HepG2 (cell line): ENCODE results near the gene PRR33. TPM values are rescaled to one million over a fixed set of nuclear protein-coding genes. Genes with fewer than 3 reads are reported as not detected.

Experiments used
- AHR ChIP-seq: IDR thresholded peaks from 2 replicates; pipeline ENCODE4 v1.6.1; 2018; ENCODE audit warnings: missing genetic modification reagents, missing compliant biosample characterization
- MAFF ChIP-seq: IDR thresholded peaks from 2 replicates; pipeline ENCODE4 v1.6.1; 2011; ENCODE audit warnings: low read depth, low read length, improper control_type of control experiment
- ZFP91 ChIP-seq: sonication (generic); formaldehyde crosslinking; IDR thresholded peaks from 2 replicates; pipeline ENCODE4 v1.9.0; 2022; ENCODE audit warnings: missing genetic modification reagents, mild to moderate bottlenecking, borderline replicate concordance
- ZNF687 ChIP-seq: sonication (generic); formaldehyde crosslinking; IDR thresholded peaks from 2 replicates; pipeline ENCODE4 v1.5.1; 2020; ENCODE audit warnings: mild to moderate bottlenecking, missing genetic modification reagents, moderate library complexity
- ZNF782 ChIP-seq: sonication (generic); formaldehyde crosslinking; IDR thresholded peaks from 2 replicates; pipeline ENCODE4 v1.4.0; 2020; ENCODE audit warnings: missing genetic modification reagents, mild to moderate bottlenecking, borderline replicate concordance
- ZNF879 ChIP-seq: sonication (generic); formaldehyde crosslinking; IDR thresholded peaks from 2 replicates; pipeline ENCODE4 v1.8.1; 2023; ENCODE audit warnings: missing genetic modification reagents
- polyA plus RNA-seq, 8 experiments: library from polyadenylated mRNA; depleted of rRNA in 3 of 8; stranded (reverse) in 7 of 8; unstranded in 1 of 8; fragments of >200 nt; fragmentation: Illumina TruSeq in 4 of 8; extraction: Trizol in 4 of 8; gene quantifications; 2 replicates each; pipeline versions ENCODE4 v1.2.1 to v1.2.3, GENCODE V29; 2011 to 2016; ENCODE audit warnings: low read depth in 4 of 8, missing spikeins in 1 of 8, mixed read lengths in 1 of 8; ENCODE audit not compliant: insufficient read depth in 1 of 8
- total RNA-seq, 5 experiments: library from RNA; depleted of rRNA; stranded (reverse); fragments of >200 nt; fragmentation: Illumina TruSeq; extraction: Trizol; gene quantifications; 2 replicates each; pipeline ENCODE4 v1.2.3, GENCODE V29; 2016; ENCODE audit warnings: low read depth in 1 of 5
- TF ChIP-seq, protein P1 (sequence below): sonication (generic); formaldehyde crosslinking; conservative IDR thresholded peaks from 2 replicates; pipeline ENCODE4 v1.8.0; 2022; ENCODE audit warnings: mild to moderate bottlenecking, moderate library complexity, missing genetic modification reagents
- TF ChIP-seq, protein P2 (sequence below): IDR thresholded peaks from 2 replicates; pipeline ENCODE4 v1.6.1; 2012; ENCODE audit warnings: inconsistent platforms

The PRR33 gene
- total and polyA plus RNA-seq, 2 of the 13 experiments (the other 11 are each of a cell fraction or from before 2014, with no cell fraction given) = not detected

DNA sequence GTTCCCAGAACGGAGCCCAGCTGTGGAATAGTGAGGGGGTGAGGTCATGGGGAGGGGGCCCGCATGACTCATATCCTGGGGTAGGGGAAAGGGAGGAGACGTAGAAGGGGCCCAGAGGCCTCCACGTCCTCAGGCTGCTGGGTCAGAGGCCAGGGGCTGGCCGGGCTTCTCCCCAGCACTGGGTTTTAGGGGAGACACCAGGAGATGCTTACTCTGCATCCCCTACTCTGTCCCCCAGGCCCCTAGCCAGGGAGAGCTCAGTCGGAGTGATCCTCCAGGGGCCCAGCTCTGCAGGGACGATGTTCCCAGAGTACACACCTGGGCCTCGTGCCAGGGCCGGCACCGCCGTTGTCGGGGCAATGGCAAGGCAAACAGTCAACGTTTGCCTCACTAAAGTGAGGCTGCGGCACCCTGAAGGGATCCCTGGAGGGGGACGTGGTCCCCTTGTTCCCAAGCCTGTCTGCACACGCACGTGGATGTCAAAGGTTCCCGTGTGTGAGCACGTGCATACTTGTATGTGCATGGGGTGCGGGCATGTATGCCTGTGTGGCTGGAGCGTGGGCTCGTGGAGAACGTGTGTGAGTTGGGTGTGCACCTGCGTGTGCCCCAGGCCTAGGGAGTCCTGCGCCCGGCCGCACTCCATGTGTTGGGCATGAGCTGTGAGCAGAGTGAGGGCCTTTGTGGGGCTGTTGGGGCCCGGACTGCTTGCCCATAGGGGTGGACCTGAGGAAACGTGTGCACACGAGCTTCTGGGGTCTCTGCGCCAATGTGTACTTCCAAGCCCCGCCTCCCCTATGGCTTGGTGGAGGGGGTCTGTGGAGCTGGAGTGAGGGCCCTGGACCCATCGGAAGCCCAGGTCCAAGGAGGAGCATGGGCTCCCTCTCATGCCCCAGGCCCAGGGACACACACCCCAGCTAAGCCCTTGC, 14.2 kb downstream of the PRR33 start (continued):
- TF ChIP-seq, protein P1, sequence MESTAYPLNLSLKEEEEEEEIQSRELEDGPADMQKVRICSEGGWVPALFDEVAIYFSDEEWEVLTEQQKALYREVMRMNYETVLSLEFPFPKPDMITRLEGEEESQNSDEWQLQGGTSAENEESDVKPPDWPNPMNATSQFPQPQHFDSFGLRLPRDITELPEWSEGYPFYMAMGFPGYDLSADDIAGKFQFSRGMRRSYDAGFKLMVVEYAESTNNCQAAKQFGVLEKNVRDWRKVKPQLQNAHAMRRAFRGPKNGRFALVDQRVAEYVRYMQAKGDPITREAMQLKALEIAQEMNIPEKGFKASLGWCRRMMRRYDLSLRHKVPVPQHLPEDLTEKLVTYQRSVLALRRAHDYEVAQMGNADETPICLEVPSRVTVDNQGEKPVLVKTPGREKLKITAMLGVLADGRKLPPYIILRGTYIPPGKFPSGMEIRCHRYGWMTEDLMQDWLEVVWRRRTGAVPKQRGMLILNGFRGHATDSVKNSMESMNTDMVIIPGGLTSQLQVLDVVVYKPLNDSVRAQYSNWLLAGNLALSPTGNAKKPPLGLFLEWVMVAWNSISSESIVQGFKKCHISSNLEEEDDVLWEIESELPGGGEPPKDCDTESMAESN = no peak
- TF ChIP-seq ZNF782 (CRISPR knock-in tag) (no peak), ZNF687 (CRISPR knock-in tag) (peak; percentile 80), ZFP91 (peak; percentile 22; the same call in 1 of the 2 replicates), MAFF (no peak), AHR (CRISPR knock-in tag) (no peak), ZNF879 (CRISPR knock-in tag) (no peak)
- TF ChIP-seq, protein P2, sequence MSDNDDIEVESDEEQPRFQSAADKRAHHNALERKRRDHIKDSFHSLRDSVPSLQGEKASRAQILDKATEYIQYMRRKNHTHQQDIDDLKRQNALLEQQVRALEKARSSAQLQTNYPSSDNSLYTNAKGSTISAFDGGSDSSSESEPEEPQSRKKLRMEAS = 0 out of 2 replicates have a peak, but pooled peaks have one; percentile 58
